SK-N-SH treated with all-trans-retinoic acid at 6 μM for 48 hours (cell line): ENCODE measurements around the gene NKAP.
"Not testable (repeated sequence)": the region's sequence is repeated elsewhere in the genome, so short reads cannot be mapped to it uniquely, and the experiment has no call there.

Experiments
- ARNTL ChIP-seq: fragments of 450-650 bp; formaldehyde crosslinking; IDR thresholded peaks from 2 replicates; pipeline ENCODE4 v1.5.0; 2020; ENCODE audit warnings: low read depth, mild to moderate bottlenecking, moderate library complexity, borderline replicate concordance
- BACH2 ChIP-seq: fragments of 250-450 bp; sonication (Bioruptor Pico); IDR thresholded peaks from 2 replicates; pipeline ENCODE4 v1.9.0; 2021; ENCODE audit warnings: mild to moderate bottlenecking, borderline replicate concordance
- CSDC2 ChIP-seq: fragments of 250-450 bp; sonication (Bioruptor Pico); IDR thresholded peaks from 2 replicates; pipeline ENCODE4 v1.5.0; 2020; ENCODE audit warnings: mild to moderate bottlenecking, moderate library complexity
- GLIS3 ChIP-seq: fragments of 250-450 bp; sonication (Bioruptor Pico); IDR thresholded peaks from 2 replicates; pipeline ENCODE4 v1.5.0; 2020; ENCODE audit warnings: mild to moderate bottlenecking, moderate library complexity
- OSR1 ChIP-seq: fragments of 250-450 bp; sonication (Bioruptor Pico); IDR thresholded peaks from 2 replicates; pipeline ENCODE4 v1.8.0; 2022; ENCODE audit warnings: moderate library complexity, mild to moderate bottlenecking, inconsistent platforms
- RARB ChIP-seq: fragments of 250-450 bp; sonication (Bioruptor Pico); IDR thresholded peaks from 2 replicates; pipeline ENCODE4 v1.8.0; 2021; ENCODE audit warnings: mild to moderate bottlenecking, moderate library complexity
- TCF4 ChIP-seq: fragments of 250-450 bp; sonication (Bioruptor Pico); IDR thresholded peaks from 2 replicates; pipeline ENCODE4 v1.8.0; 2021; ENCODE audit warnings: mild to moderate bottlenecking, moderate library complexity, borderline replicate concordance
- TOX ChIP-seq: fragments of 250-450 bp; sonication (Bioruptor Pico); IDR thresholded peaks from 2 replicates; pipeline ENCODE4 v1.8.0; 2021; ENCODE audit warnings: mild to moderate bottlenecking, moderate library complexity, borderline replicate concordance
- ZC3H10 ChIP-seq: fragments of 250-450 bp; sonication (Bioruptor Pico); IDR thresholded peaks from 2 replicates; pipeline ENCODE4 v1.5.1; 2021; ENCODE audit warnings: mild to moderate bottlenecking, moderate library complexity
- ZFP3 ChIP-seq: fragments of 250-450 bp; sonication (Bioruptor Pico); IDR thresholded peaks from 2 replicates; pipeline ENCODE4 v1.5.0; 2020; ENCODE audit warnings: mild to moderate bottlenecking, moderate library complexity
- ZNF70 ChIP-seq: fragments of 450-650 bp; formaldehyde crosslinking; IDR thresholded peaks from 2 replicates; pipeline ENCODE4 v1.5.0; 2020; ENCODE audit warnings: mild to moderate bottlenecking, moderate library complexity
- TF ChIP-seq, protein P1 (sequence below): fragments of 250-450 bp; sonication (Bioruptor Pico); IDR thresholded peaks from 2 replicates; pipeline ENCODE4 v1.8.0; 2020; ENCODE audit warnings: mild to moderate bottlenecking, moderate library complexity, borderline replicate concordance
- TF ChIP-seq, protein P2 (sequence below): fragments of 250-450 bp; sonication (Bioruptor Pico); IDR thresholded peaks from 2 replicates; pipeline ENCODE4 v1.5.0; 2020; ENCODE audit warnings: mild to moderate bottlenecking, moderate library complexity
- TF ChIP-seq, protein P3 (sequence below): fragments of 250-450 bp; sonication (Bioruptor Pico); IDR thresholded peaks from 2 replicates; pipeline ENCODE4 v1.5.1; 2021; ENCODE audit warnings: mild to moderate bottlenecking, moderate library complexity

DNA sequence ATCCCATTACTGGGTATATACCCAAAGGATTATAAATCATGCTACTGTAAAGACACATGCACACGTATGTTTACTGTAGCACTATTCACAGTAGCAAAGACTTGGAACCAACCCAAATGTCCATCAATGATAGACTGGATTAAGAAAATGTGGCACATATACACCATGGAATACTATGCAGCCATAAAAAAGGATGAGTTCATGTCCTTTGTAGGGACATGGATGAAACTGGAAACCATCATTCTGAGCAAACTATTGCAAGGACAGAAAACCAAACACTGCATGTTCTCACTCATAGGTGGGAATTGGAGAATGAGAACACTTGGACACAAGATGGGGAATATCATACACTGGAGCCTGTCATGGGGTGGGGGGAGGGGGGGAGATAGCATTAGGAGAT is 23.3 kb upstream of the NKAP start:
- not testable (repeated sequence) for TF ChIP-seq ZNF70; ARNTL (CRISPR knock-in tag); ZFP3 (CRISPR knock-in tag); CSDC2; BACH2 (CRISPR knock-in tag); GLIS3 (CRISPR knock-in tag); TCF4 (CRISPR knock-in tag); RARB (CRISPR knock-in tag); OSR1 (CRISPR knock-in tag); ZC3H10 (CRISPR knock-in tag); TOX (CRISPR knock-in tag)
- TF ChIP-seq, protein P1, sequence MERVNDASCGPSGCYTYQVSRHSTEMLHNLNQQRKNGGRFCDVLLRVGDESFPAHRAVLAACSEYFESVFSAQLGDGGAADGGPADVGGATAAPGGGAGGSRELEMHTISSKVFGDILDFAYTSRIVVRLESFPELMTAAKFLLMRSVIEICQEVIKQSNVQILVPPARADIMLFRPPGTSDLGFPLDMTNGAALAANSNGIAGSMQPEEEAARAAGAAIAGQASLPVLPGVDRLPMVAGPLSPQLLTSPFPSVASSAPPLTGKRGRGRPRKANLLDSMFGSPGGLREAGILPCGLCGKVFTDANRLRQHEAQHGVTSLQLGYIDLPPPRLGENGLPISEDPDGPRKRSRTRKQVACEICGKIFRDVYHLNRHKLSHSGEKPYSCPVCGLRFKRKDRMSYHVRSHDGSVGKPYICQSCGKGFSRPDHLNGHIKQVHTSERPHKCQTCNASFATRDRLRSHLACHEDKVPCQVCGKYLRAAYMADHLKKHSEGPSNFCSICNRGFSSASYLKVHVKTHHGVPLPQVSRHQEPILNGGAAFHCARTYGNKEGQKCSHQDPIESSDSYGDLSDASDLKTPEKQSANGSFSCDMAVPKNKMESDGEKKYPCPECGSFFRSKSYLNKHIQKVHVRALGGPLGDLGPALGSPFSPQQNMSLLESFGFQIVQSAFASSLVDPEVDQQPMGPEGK (CRISPR knock-in tag): not testable (repeated sequence)
- TF ChIP-seq, protein P2, sequence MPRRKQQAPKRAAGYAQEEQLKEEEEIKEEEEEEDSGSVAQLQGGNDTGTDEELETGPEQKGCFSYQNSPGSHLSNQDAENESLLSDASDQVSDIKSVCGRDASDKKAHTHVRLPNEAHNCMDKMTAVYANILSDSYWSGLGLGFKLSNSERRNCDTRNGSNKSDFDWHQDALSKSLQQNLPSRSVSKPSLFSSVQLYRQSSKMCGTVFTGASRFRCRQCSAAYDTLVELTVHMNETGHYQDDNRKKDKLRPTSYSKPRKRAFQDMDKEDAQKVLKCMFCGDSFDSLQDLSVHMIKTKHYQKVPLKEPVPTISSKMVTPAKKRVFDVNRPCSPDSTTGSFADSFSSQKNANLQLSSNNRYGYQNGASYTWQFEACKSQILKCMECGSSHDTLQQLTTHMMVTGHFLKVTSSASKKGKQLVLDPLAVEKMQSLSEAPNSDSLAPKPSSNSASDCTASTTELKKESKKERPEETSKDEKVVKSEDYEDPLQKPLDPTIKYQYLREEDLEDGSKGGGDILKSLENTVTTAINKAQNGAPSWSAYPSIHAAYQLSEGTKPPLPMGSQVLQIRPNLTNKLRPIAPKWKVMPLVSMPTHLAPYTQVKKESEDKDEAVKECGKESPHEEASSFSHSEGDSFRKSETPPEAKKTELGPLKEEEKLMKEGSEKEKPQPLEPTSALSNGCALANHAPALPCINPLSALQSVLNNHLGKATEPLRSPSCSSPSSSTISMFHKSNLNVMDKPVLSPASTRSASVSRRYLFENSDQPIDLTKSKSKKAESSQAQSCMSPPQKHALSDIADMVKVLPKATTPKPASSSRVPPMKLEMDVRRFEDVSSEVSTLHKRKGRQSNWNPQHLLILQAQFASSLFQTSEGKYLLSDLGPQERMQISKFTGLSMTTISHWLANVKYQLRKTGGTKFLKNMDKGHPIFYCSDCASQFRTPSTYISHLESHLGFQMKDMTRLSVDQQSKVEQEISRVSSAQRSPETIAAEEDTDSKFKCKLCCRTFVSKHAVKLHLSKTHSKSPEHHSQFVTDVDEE: not testable (repeated sequence)
- TF ChIP-seq, protein P3, sequence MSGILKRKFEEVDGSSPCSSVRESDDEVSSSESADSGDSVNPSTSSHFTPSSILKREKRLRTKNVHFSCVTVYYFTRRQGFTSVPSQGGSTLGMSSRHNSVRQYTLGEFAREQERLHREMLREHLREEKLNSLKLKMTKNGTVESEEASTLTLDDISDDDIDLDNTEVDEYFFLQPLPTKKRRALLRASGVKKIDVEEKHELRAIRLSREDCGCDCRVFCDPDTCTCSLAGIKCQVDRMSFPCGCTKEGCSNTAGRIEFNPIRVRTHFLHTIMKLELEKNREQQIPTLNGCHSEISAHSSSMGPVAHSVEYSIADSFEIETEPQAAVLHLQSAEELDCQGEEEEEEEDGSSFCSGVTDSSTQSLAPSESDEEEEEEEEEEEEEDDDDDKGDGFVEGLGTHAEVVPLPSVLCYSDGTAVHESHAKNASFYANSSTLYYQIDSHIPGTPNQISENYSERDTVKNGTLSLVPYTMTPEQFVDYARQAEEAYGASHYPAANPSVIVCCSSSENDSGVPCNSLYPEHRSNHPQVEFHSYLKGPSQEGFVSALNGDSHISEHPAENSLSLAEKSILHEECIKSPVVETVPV (CRISPR knock-in tag): not testable (repeated sequence)
